Rectal smooth muscle tissue (tissue), 1 donor: Measurements from ENCODE around the gene DLG2.
"Not testable (repeated sequence)": the region's sequence is repeated elsewhere in the genome, so short reads cannot be mapped to it uniquely, and the experiment has no call there.

Experiments
- H3K27ac ChIP-seq: one replicate; pipeline ENCODE4 v1.7.0; 2013; ENCODE audit warnings: low read depth, low read length, inconsistent platforms
- H3K27me3 ChIP-seq: one replicate; pipeline ENCODE4 v1.7.0; 2013; ENCODE audit warnings: low read length; ENCODE audit not compliant: control insufficient read depth, insufficient read depth
- H3K36me3 ChIP-seq: one replicate; pipeline ENCODE4 v1.7.0; 2013; ENCODE audit warnings: low read length; ENCODE audit not compliant: control insufficient read depth, insufficient read depth
- H3K4me1 ChIP-seq: one replicate; pipeline ENCODE4 v1.7.0; 2013; ENCODE audit warnings: low read length; ENCODE audit not compliant: control insufficient read depth, insufficient read depth
- H3K4me3 ChIP-seq: one replicate; pipeline ENCODE4 v1.7.0; 2013; ENCODE audit warnings: low read length
- H3K9ac ChIP-seq: one replicate; pipeline ENCODE4 v1.7.0; 2013; ENCODE audit warnings: low read length

Gene DLG2

GRCh38 chr11:85627332-85627997 lies at the start of gene DLG2:
Gene DLG2, minus strand, starts transcription at chr11:85627344.
- H3K9ac ChIP-seq: peak within 1 kb of the TSS; percentile 61
- H3K4me3 ChIP-seq: peak within 1 kb of the TSS; percentile 87
- no peaks in the 10 kb centered on the region for H3K36me3 ChIP-seq
- peaks cover 6% of the 10 kb centered on the region for H3K4me1 ChIP-seq
- H3K27me3 ChIP-seq: no peaks in the 10 kb centered on the region
- peak within 1 kb of the TSS; percentile 81 for H3K27ac ChIP-seq

DNA sequence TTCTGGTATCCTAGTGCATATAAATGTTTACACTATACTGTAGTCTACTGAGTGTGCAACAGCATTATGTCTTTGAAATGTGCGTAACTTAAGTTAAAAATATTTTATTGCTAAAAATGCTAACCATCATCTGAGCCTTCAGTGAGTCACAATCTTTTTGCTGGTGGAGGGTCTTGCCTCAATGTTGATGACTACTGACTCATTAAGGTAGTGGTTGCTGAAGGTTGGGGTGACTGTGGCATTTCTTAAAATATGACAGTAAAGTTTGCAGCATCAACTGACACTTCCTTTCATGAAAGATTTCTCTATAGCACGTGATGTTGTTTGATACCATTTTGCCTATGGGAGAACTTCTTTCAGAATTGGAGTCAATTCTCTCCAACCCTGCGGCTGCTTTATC lies 46.2 kb upstream of the DLG2 start:
- no peaks in the 10 kb centered on the region for H3K36me3 ChIP-seq
- H3K27ac ChIP-seq: no peak overlapping the region
- H3K9ac ChIP-seq: no peak overlapping the region
- H3K27me3 ChIP-seq: no peaks in the 10 kb centered on the region
- H3K4me3 ChIP-seq: no peak overlapping the region
- H3K4me1 ChIP-seq: no peaks in the 10 kb centered on the region

GRCh38 chr11:85672105-85672902 lies 45.2 kb upstream of the DLG2 start:
- no peak overlapping the region for H3K9ac ChIP-seq
- H3K27me3 ChIP-seq: no peaks in the 10 kb centered on the region
- H3K27ac ChIP-seq: no peak overlapping the region

DNA sequence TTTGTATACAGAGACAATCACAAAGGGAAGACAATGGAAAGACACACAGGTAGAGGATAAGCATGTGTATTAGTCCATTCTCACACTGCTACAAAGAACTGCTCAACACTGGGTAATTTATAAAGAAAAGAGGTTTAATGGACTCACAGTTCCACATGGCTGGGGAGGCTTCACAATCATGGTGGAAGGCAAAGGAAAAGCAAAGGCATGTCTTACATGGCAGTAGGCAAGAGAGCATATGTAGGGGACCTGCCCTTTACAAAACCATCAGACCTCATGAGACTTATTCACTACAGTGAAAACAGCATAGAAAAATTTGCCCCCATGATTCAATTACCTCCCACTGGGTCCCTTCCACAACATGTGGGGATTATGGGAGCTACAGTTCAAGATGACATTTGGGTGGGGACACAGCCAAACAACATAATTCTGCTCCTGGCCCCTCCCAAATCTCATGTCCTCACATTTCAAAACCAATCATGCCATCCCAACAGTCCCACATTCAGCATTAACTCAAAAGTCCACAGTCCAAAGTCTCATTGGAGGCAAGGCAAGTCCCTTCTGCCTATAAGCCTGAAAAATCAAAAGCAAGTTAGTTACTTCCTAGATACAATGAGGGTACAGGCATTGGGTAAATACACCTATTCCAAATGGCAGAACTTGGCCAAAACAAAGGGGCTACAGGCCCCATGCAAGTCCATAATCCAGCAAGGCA lies 44.0 kb upstream of the DLG2 start:
- not testable (repeated sequence) for H3K9ac ChIP-seq, H3K36me3 ChIP-seq, H3K4me3 ChIP-seq, H3K4me1 ChIP-seq, H3K27me3 ChIP-seq, H3K27ac ChIP-seq

More at GRCh38 chr11:85672105-85672902, 45.2 kb upstream of the DLG2 start:
- no peaks in the 10 kb centered on the region for H3K36me3 ChIP-seq
- no peak overlapping the region for H3K4me3 ChIP-seq
- no peaks in the 10 kb centered on the region for H3K4me1 ChIP-seq

GRCh38 chr11:85668157-85668556 lies 41.0 kb upstream of the DLG2 start:
- Histone ChIP-seq H3K36me3 (no peaks in the 10 kb centered on the region), H3K27ac (no peak overlapping the region), H3K4me3 (no peak overlapping the region), H3K27me3 (no peaks in the 10 kb centered on the region), H3K4me1 (peaks cover under 1% of the 10 kb centered on the region), H3K9ac (no peak overlapping the region)

DNA sequence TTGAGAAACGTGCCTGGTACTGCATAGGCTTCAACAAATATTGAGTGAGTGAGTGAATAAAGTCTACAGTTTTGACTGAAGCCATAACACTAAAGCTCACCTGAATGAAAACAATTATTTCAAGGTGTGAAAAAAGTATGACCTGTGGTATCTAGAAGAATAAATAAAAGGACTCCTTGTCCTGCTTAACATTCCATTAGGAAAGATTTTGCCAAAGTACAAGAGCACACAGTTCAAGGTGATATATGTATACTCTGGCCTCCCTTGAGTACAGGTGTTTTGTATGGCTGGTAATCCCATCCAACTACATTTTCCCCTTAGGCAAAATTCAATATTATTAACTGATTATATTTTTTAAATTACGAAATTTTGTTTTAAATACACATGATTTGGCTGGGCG lies 39.5 kb upstream of the DLG2 start:
- Histone ChIP-seq H3K9ac (no peak overlapping the region), H3K36me3 (no peaks in the 10 kb centered on the region), H3K4me3 (no peak overlapping the region), H3K4me1 (peaks cover 11% of the 10 kb centered on the region), H3K27ac (no peak overlapping the region), H3K27me3 (no peaks in the 10 kb centered on the region)

DNA sequence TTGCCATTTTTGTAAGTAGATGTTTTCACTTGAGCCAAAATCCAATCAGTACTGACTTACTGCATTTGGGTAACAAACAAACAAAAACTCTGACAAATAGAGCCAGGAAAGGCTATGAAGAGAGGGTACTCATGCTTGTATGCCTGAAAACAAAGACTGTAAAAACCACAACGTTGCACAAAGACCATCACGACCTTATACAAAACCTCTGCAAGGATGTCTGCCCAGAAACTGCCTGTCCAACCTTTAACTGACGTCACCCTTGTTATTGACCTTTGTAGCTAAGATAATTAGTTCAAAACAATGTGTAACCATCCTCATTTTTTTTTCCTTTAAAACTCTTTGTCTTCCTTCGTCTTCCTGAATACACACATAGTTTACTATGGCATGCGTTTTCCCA lies 38.6 kb upstream of the DLG2 start:
- no peak overlapping the region for H3K27ac ChIP-seq

GRCh38 chr11:85664615-85665481 lies 37.7 kb upstream of the DLG2 start, which contains the start of gene CREBZF:
Gene CREBZF, minus strand, starts transcription at chr11:85665129. Its CDS starts 254 bp downstream, at chr11:85664875.
- H3K36me3 ChIP-seq: no peaks in the 10 kb centered on the region
- H3K27me3 ChIP-seq: no peaks in the 10 kb centered on the region
- H3K27ac ChIP-seq: peak within 1 kb of the TSS; percentile 93
- H3K4me1 ChIP-seq: peaks cover 17% of the 10 kb centered on the region
- peak within 1 kb of the TSS; percentile 100 for H3K4me3 ChIP-seq
- H3K9ac ChIP-seq: peak within 1 kb of the TSS; percentile 95

More for the DNA sequence above, 38.6 kb upstream of the DLG2 start:
- Histone ChIP-seq H3K27me3 (no peaks in the 10 kb centered on the region), H3K4me3 (no peak overlapping the region), H3K36me3 (no peaks in the 10 kb centered on the region), H3K9ac (no peak overlapping the region), H3K4me1 (peaks cover 13% of the 10 kb centered on the region)

DNA sequence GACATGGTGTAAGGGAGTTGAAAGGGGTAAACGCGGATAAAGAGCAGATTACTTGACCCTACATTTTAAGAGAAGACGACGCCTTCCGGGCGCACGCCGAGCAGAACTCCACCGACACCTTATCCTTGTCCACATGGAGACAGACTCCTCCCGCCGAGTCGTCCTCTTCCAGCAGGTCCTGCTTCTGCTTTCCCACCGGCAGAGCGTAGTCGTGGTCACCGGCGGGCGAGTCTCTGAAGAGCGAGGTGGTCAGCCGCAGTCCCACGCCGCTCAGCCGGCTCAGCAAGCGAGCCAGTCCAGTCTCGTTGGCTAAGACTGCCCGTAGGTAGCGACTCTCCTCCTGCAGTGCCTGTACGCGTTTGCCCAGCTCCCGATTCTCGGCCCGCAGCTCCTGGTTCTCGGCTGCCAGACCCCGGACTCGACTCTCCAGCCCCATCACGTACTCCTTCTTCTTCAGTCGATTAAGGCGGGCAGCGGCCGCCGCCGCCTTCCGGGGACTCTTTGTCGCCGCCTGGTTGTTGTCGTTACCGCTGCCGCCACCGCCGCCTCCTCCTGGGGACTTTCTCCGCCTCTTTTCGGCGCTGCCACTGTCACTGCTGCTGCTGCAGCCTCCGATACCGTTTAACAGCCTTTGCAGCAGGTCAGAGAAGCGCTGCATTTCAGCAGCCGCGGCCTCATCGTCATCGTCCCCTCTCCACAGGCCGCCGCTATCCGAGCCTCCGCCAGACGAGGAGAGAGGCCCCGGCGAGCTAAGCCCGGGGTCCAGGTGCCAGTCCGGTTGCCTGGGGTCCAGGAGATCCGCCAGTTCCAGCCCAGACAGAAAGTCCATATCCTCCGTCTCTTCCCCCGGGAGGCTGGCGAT lies 36.8 kb upstream of the DLG2 start:
- peak overlapping the region; percentile 100 for H3K4me3 ChIP-seq
- peak overlapping the region; percentile 95 for H3K9ac ChIP-seq
- peaks cover 3% of the 10 kb centered on the region for H3K36me3 ChIP-seq
- H3K27me3 ChIP-seq: no peaks in the 10 kb centered on the region
- H3K27ac ChIP-seq: peak overlapping the region; percentile 93
- H3K4me1 ChIP-seq: peaks cover 17% of the 10 kb centered on the region

GRCh38 chr11:85663080-85663752 lies 36.1 kb upstream of the DLG2 start:
- Histone ChIP-seq H3K4me1 (peaks cover 17% of the 10 kb centered on the region), H3K4me3 (peak overlapping the region; percentile 100), H3K36me3 (peaks cover 3% of the 10 kb centered on the region), H3K9ac (peak overlapping the region; percentile 95), H3K27me3 (no peaks in the 10 kb centered on the region), H3K27ac (peak overlapping the region; percentile 93)
